HepG2 (cell line): ENCODE measurements around the gene CAMTA2. TPM values are rescaled to one million over a fixed set of nuclear protein-coding genes. Genes with fewer than 3 reads are reported as not detected.

Experiments
- ARNT2 ChIP-seq: sonication (generic); formaldehyde crosslinking; IDR thresholded peaks from 2 replicates; pipeline ENCODE4 v1.8.0; 2022; ENCODE audit warnings: mild to moderate bottlenecking, low read depth, missing genetic modification reagents, moderate library complexity
- FOSL1 ChIP-seq: sonication (generic); formaldehyde crosslinking; IDR thresholded peaks from 2 replicates; pipeline ENCODE4 v1.9.0; 2021; ENCODE audit warnings: missing genetic modification reagents, borderline replicate concordance
- FOXA1 ChIP-seq, 2 experiments: fragments of 450-650 bp in 1 of 2; sonication (generic) in 1 of 2; formaldehyde crosslinking in 1 of 2; IDR thresholded peaks; 2 replicates each; pipeline versions ENCODE4 v1.4.0 to v1.6.1; 2016 to 2020; ENCODE audit warnings: missing genetic modification reagents in 1 of 2
- NFAT5 ChIP-seq: sonication (generic); formaldehyde crosslinking; IDR thresholded peaks from 2 replicates; pipeline ENCODE4 v1.4.0; 2020; ENCODE audit warnings: missing genetic modification reagents
- NR3C1 ChIP-seq: sonication (generic); formaldehyde crosslinking; IDR thresholded peaks from 2 replicates; pipeline ENCODE4 v1.4.0; 2020; ENCODE audit warnings: missing genetic modification reagents
- POLR2AphosphoS5 ChIP-seq: IDR thresholded peaks from 2 replicates; pipeline ENCODE4 v1.6.1; 2012; ENCODE audit warnings: low read depth, low read length
- SOX13 ChIP-seq, 3 experiments: fragments of 450-650 bp in 1 of 3; sonication (generic) in 1 of 3; formaldehyde crosslinking in 1 of 3; IDR thresholded peaks in 2 of 3; conservative IDR thresholded peaks in 1 of 3; 2 replicates each; pipeline versions ENCODE4 v1.5.0 to v1.6.1; 2016 to 2020; ENCODE audit warnings: antibody characterized with exemption in 1 of 3, mild to moderate bottlenecking in 1 of 3, missing compliant biosample characterization in 1 of 3, missing genetic modification reagents in 1 of 3, moderate library complexity in 1 of 3
- SYNCRIP ChIP-seq: fragments of 200-400 bp; formaldehyde crosslinking; IDR thresholded peaks from 2 replicates; pipeline ENCODE4 v1.6.1; 2018; ENCODE audit warnings: mild to moderate bottlenecking, low read depth, low read length; ENCODE audit not compliant: insufficient read depth
- ZNF326 ChIP-seq: sonication (generic); formaldehyde crosslinking; IDR thresholded peaks from 2 replicates; pipeline ENCODE4 v1.4.0; 2020; ENCODE audit warnings: missing genetic modification reagents, borderline replicate concordance
- ZNF367 ChIP-seq: sonication (generic); formaldehyde crosslinking; IDR thresholded peaks from 2 replicates; pipeline ENCODE4 v1.4.0; 2020; ENCODE audit warnings: missing genetic modification reagents, borderline replicate concordance
- ZNF558 ChIP-seq: sonication (generic); formaldehyde crosslinking; IDR thresholded peaks from 2 replicates; pipeline ENCODE4 v1.9.0; 2022; ENCODE audit warnings: mild to moderate bottlenecking, missing genetic modification reagents, borderline replicate concordance
- polyA plus RNA-seq, 8 experiments: library from polyadenylated mRNA; depleted of rRNA in 3 of 8; stranded (reverse) in 7 of 8; unstranded in 1 of 8; fragments of >200 nt; fragmentation: Illumina TruSeq in 4 of 8; extraction: Trizol in 4 of 8; gene quantifications; 2 replicates each; pipeline versions ENCODE4 v1.2.1 to v1.2.3, GENCODE V29; 2011 to 2016; ENCODE audit warnings: low read depth in 4 of 8, missing spikeins in 1 of 8, mixed read lengths in 1 of 8; ENCODE audit not compliant: insufficient read depth in 1 of 8
- total RNA-seq, 5 experiments: library from RNA; depleted of rRNA; stranded (reverse); fragments of >200 nt; fragmentation: Illumina TruSeq; extraction: Trizol; gene quantifications; 2 replicates each; pipeline ENCODE4 v1.2.3, GENCODE V29; 2016; ENCODE audit warnings: low read depth in 1 of 5
- TF ChIP-seq, protein P1 (sequence below): sonication (generic); formaldehyde crosslinking; IDR thresholded peaks from 2 replicates; pipeline ENCODE4 v1.5.1; 2020; ENCODE audit warnings: mild to moderate bottlenecking, missing genetic modification reagents, borderline replicate concordance
- TF ChIP-seq, protein P2 (sequence below): sonication (generic); formaldehyde crosslinking; IDR thresholded peaks from 2 replicates; pipeline ENCODE4 v1.5.1; 2020; ENCODE audit warnings: mild to moderate bottlenecking, missing genetic modification reagents, borderline replicate concordance

CAMTA2 gene
- total and polyA plus RNA-seq, 2 of the 13 experiments (the other 11 are each of a cell fraction or from before 2014, with no cell fraction given) = 4.1 to 7.1 TPM

DNA sequence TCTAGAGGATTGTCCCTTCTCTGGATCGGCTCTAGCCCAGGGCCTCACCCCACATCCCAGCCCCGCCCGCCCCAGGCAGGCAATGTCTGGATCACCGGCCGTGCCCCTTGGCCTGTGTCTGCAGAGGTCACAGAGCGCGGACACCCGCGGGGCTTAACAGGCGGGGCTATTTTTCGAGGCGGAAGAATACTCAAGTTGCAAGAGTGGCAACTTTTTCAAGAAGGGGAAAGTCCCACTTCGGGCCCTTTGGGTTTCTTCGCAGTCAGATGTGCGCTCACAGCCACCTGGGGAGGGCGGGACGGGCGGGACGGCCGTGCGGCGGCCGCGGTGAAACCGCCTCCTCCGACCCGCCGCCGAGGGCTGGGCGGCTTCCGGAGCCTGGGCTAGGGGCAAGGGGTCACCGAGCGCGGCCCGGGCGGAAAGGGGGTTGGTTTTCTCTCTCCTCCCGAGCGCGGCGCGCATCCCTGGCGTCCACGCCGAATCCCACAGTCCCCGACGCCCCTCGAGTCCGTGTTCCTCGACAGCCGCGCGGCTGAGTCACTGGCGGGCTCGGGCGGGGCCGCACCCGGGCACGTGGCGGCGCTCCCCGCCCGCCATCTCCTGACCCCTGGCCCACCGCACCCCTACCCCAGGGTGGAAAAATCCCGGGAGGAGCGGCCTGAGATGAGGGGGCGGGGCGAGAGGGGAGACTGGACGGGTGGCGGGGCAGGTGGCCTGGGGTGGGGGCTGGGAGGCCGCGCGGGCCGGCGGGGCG is 38.0 kb downstream of the CAMTA2 start (continued):
- TF ChIP-seq, protein P1, sequence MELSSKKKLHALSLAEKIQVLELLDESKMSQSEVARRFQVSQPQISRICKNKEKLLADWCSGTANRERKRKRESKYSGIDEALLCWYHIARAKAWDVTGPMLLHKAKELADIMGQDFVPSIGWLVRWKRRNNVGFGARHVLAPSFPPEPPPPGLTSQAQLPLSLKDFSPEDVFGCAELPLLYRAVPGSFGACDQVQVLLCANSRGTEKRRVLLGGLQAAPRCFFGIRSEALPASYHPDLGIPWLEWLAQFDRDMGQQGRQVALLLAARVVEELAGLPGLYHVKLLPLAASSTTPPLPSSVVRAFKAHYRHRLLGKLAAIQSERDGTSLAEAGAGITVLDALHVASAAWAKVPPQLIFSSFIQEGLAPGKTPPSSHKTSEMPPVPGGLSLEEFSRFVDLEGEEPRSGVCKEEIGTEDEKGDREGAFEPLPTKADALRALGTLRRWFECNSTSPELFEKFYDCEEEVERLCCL = no peak
- TF ChIP-seq NR3C1 (CRISPR knock-in tag) = no peak
- TF ChIP-seq ZNF558 (CRISPR knock-in tag) = no peak
- 0 out of 2 replicates have a peak, but pooled peaks have one; percentile 45 for TF ChIP-seq ARNT2
- peak; percentile 27; the same call in 1 of the 2 replicates for TF ChIP-seq POLR2AphosphoS5
- TF ChIP-seq, protein P2, sequence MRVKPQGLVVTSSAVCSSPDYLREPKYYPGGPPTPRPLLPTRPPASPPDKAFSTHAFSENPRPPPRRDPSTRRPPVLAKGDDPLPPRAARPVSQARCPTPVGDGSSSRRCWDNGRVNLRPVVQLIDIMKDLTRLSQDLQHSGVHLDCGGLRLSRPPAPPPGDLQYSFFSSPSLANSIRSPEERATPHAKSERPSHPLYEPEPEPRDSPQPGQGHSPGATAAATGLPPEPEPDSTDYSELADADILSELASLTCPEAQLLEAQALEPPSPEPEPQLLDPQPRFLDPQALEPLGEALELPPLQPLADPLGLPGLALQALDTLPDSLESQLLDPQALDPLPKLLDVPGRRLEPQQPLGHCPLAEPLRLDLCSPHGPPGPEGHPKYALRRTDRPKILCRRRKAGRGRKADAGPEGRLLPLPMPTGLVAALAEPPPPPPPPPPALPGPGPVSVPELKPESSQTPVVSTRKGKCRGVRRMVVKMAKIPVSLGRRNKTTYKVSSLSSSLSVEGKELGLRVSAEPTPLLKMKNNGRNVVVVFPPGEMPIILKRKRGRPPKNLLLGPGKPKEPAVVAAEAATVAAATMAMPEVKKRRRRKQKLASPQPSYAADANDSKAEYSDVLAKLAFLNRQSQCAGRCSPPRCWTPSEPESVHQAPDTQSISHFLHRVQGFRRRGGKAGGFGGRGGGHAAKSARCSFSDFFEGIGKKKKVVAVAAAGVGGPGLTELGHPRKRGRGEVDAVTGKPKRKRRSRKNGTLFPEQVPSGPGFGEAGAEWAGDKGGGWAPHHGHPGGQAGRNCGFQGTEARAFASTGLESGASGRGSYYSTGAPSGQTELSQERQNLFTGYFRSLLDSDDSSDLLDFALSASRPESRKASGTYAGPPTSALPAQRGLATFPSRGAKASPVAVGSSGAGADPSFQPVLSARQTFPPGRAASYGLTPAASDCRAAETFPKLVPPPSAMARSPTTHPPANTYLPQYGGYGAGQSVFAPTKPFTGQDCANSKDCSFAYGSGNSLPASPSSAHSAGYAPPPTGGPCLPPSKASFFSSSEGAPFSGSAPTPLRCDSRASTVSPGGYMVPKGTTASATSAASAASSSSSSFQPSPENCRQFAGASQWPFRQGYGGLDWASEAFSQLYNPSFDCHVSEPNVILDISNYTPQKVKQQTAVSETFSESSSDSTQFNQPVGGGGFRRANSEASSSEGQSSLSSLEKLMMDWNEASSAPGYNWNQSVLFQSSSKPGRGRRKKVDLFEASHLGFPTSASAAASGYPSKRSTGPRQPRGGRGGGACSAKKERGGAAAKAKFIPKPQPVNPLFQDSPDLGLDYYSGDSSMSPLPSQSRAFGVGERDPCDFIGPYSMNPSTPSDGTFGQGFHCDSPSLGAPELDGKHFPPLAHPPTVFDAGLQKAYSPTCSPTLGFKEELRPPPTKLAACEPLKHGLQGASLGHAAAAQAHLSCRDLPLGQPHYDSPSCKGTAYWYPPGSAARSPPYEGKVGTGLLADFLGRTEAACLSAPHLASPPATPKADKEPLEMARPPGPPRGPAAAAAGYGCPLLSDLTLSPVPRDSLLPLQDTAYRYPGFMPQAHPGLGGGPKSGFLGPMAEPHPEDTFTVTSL (CRISPR knock-in tag) = no peak
- TF ChIP-seq SOX13 (IDR thresholded peaks at IDR 0.05) = no peak
- TF ChIP-seq SOX13 (CRISPR knock-in tag; conservative IDR thresholded peaks at IDR 0.05 in 1 of 2, IDR thresholded peaks at IDR 0.05 in 1 of 2) = 0 out of 4 replicates have a peak, but pooled peaks of 1 of the 2 experiments have one; percentile 9
- peak; percentile 43; the same call in 1 of the 2 replicates for TF ChIP-seq FOSL1
- TF ChIP-seq ZNF367 (CRISPR knock-in tag) = no peak
- peak; percentile 63; the same call in 1 of the 2 replicates for TF ChIP-seq NFAT5 (CRISPR knock-in tag)
- no peak for TF ChIP-seq ZNF326
- no peak for TF ChIP-seq SYNCRIP
- TF ChIP-seq FOXA1 (IDR thresholded peaks at IDR 0.05) = no peak
- no peak for TF ChIP-seq FOXA1 (CRISPR knock-in tag; IDR thresholded peaks at IDR 0.05)
